HG03460 (cell line): ENCODE measurements around the gene MRPL37.
"Not testable (repeated sequence)": the region's sequence is repeated elsewhere in the genome, so short reads cannot be mapped to it uniquely, and the experiment has no call there.

ENCODE experiments used
- ATAC-seq: cut with Tn5 transposase; IDR thresholded peaks from one replicate; pipeline ENCODE4 v1.9.1; 2021; ENCODE audit not compliant: unreplicated experiment

Gene MRPL37

DNA sequence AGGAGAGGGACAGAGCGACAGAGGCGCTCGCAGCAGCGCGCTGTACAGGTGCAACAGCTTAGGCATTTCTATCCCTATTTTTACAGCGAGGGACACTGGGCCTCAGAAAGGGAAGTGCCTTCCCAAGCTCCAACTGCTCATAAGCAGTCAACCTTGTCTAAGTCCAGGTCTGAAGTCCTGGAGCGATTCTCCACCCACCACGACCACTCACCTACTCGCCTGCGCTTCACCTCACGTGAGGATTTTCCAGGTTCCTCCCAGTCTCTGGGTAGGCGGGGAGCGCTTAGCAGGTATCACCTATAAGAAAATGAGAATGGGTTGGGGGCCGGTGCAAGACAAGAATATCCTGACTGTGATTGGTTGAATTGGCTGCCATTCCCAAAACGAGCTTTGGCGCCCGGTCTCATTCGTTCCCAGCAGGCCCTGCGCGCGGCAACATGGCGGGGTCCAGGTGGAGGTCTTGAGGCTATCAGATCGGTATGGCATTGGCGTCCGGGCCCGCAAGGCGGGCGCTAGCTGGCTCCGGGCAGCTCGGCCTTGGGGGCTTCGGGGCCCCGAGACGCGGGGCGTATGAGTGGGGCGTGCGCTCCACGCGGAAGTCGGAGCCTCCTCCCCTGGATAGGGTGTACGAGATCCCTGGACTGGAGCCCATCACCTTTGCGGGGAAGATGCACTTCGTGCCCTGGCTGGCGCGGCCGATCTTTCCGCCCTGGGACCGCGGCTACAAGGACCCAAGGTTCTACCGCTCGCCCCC is at the start of gene MRPL37, which contains the start of gene CYB5RL:
Gene MRPL37 (plus strand): TSS at position 403 of the 754 bp plus-strand sequence. CDS start 77 bp downstream, at position 480.
Gene CYB5RL (minus strand): TSS at position 266 of the 754 bp plus-strand sequence. CDS start 4,414 bp downstream, outside the sequence.
- peak; percentile 98 for ATAC-seq

DNA sequence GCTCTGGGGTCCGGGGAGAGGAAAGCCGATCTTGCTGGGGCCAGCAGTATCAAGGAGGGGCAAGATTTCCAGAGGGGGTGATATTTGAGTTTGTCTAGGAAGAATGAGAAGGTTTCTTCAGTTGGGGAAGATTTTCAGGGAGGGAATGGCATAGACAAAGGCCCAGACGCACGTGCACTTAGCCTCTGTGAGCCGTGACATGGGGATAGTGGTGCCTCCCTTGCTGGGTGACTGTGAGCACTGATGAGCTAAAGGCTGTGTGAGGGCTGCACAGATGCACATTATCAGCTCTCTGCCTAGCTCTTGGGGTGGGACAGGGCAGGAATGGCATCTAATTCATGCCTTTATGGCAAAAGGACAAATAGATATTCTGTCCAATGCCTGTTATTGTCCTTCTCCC is 49.0 kb upstream of the MRPL37 start:
- no peak for ATAC-seq

DNA sequence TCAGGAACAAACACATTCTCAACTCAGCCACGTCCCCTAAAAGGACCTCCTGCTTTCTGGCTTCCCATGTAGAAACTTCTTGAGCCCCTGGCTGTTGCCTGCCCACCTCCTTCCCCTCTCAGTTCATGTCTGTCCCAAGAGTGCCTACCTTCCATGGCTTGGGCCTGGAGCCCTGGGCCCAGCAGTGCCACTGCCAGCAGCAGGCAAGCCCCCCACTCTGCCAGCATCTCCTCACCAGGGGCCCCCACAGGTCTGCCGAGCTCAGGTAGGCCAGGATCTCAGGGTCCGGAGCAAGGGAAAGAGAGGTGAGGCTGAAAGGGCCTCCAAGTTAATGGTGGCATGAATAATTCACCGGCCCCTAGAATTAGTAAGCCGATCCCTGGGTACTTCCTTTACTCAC is 47.3 kb upstream of the MRPL37 start, which contains the start of gene CDCP2:
Gene CDCP2 (minus strand): TSS at position 305 of the 400 bp plus-strand sequence. CDS start 78 bp downstream, at position 227.
- no peak for ATAC-seq

DNA sequence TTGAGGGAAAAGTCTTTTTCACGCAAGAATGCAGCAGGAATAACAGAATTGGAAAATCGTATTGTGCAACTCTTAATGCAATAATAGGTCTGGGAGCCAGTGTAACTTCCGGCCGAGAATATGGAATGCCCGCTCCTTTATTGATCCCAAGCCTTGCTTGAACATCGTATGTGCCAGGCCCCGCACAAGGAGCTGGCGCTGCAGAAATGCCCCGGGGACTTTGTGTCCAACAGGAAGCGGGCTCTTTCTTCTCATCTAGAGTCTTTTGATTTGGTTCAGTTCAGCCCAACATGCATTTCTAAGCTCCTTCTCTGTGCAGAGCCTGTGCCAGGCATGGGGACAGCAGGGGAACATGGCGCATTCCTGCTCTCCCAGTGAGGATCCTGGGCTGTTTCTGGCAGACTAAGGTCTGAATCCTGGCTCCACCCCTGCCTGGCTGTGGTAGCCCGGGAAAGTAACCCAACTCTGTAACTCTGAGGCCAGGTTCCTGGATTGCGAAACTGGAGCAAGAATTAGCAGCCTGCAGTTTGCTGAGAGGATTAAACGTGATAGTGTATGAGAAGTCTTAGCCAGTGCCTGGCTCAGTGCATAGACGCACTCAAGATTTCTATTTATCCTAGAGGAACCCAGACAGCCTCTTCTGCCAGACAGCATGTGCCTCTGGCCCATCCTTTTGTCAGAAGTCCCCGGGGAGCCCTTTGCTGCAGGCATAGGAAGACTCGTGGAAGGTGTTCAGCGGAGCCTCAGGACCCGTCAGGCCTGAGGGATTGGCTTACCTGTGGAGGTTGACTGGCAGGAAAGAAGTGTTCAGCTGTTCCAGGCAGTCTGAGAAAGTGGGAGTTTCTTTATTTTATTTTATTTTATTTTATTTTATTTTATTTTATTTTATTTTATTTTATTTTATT is 46.2 kb upstream of the MRPL37 start:
- no peak for ATAC-seq

- no peak for ATAC-seq
These were observed 43.8 kb upstream of the MRPL37 start for GRCh38 chr1:54156201-54156600.

DNA sequence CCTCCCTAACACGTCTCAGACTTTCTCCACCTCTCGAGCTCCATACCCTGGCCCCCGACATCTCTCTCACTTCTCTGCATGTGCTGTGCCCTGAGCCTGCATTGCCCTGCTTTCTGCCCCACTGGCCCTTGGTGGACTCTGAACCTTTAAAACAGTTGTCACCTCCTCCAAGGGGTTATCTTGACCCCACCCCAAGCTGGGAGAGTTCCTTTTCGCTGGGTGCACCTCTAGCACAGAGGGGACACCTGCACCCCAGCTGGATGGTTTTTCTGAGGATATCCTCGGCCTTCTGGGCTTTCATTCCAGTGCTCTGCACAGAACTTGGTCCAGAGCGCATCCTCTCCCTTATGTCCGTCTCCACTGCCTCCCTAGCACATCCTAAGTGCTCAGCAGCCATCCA is 43.0 kb upstream of the MRPL37 start:
- no peak for ATAC-seq

DNA sequence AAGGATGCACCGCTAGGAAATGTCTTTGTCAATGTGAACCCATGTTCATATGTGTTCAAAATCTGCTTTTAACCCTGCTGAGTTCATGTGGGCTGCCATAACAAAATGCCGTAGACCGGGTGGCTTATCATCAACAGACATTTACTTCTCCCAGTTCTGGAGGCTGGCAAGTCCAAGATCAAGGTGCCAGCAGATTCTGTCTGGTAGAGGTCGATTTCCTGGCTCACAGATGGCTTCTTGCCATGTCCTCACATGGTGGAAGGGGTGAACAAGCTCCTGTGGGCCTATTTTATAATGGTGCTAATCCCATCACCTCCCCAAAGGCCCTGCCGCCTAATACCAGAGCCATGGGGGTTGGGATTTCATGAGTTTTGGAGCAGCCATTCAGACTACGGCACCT is 42.6 kb upstream of the MRPL37 start:
- no peak for ATAC-seq

GRCh38 chr1:54158071-54158470 is 41.9 kb upstream of the MRPL37 start:
- ATAC-seq, result no peak

DNA sequence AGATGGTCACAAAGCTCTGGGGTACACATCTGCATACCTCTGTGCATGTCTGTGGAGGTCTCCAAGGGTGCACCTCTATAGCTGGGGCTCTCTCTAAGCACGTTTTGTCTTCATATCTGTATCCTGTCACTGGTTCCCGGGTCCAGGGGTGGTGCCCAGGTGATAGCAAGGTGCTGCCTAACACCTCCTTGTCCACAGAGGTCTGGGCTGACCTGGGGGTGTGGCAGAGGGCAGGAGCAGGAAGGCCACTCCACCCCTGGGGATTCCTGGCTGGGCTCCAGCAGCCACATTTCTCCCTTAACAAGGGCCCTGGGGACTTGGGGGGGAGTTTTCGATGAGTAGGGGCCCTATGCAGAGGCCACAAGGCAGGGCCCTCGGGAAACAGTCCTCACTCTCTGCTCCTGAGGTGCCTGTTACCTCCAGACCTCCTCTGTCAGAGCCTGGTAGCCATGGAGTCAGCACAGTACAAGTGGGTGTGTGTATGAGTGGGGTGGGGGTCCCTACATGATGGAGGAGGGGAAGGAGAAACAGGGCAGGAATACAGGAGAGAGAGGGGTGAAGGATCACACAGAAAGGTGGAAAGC is 40.1 kb upstream of the MRPL37 start:
- ATAC-seq, result no peak

- no peak for ATAC-seq
These were observed 39.6 kb upstream of the MRPL37 start for GRCh38 chr1:54160351-54160750.

GRCh38 chr1:54161495-54162168 is 38.3 kb upstream of the MRPL37 start:
- ATAC-seq, result no peak

- no peak for ATAC-seq
These were observed 36.9 kb upstream of the MRPL37 start for GRCh38 chr1:54163051-54163450.

GRCh38 chr1:54163573-54163972 is 36.4 kb upstream of the MRPL37 start:
- no peak for ATAC-seq

GRCh38 chr1:54165146-54165545 is 34.8 kb upstream of the MRPL37 start:
- no peak for ATAC-seq

DNA sequence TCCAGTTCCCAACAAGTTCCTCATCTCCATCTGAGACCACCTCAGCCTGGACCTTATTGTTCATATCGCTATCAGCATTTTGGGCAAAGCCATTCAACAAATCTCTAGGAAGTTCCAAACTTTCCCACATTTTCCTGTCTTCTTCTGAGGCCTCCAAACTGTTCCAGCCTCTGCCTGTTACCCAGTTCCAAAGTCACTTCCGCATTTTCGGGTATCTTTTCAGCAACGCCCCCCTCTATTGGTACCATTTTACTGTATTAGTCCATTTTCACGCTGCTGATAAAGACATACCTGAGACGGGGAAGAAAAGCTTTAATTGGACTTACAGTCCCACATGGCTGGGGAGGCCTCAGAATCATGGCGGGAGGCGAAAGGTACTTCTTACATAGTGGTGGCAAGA is 33.6 kb upstream of the MRPL37 start:
- not testable (repeated sequence) for ATAC-seq

- ATAC-seq, result no peak
These were observed 32.4 kb upstream of the MRPL37 start for GRCh38 chr1:54167422-54168139.

DNA sequence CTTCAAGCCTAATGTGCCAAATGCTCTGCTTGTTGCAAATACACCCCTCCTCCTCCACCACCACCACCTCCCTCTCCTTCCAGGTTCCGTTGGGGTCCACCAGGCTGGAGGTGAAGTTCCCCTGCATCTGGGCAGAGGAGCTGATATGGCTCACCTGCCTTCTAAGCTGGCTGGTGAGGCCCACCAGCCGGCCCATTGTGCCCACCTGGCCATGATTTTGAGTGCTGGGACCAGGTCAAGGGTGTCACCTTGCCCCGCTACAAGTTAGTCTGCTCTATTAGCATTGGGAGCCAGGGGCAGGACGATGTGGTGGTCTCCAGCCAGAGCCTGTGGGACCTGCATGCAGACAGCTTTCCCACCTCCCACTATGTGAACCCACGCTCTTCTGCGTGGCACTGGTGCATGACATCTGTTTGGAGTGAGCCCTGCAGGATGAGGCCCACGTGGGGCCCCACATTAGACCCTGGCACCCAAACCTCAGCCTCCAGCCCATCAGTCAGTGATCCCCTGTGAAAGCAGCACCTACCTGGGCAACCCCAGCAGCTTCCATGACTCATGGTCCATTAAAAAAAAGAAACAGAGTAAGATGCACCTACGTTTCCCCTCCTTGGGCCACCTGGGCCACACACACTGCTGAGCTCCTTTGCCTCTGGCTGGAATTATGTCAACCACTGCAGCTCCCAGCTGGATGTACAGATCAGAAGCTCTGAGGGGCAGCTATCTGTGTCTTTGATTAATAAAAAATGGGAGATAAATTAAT is 31.6 kb upstream of the MRPL37 start:
- no peak for ATAC-seq

DNA sequence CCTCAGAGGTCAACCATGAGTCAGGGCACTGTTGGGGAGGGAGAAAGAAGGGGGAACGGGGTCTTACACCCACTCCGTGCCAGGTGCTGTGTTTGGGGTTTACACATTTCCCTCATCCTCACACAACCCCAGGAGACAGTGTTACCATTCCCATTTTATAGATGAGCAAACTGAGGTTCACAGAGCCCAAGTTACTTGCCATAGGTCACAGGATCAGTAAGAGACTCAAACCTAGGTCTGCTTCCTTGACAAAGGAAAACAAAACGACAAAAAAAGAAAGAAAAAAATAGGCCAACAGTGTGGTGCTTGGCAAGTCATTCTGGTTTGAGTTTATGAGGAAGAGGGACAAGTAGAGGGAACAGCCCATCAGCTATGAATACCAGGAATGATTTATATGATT is 30.9 kb upstream of the MRPL37 start:
- ATAC-seq, result no peak

GRCh38 chr1:54171016-54171415 is 29.0 kb upstream of the MRPL37 start:
- no peak for ATAC-seq
